Neural progenitor cell (in vitro differentiated cells): ENCODE data around the gene AVPR1B. TPM values are rescaled to one million over a fixed set of nuclear protein-coding genes. Genes with fewer than 3 reads are reported as not detected.

Source experiments
- DNase-seq: peaks from one replicate; pipeline ENCODE4 v3.0.0-alpha.2; 2016; ENCODE audit warnings: low spot score
- H2AFZ ChIP-seq: fragments of 200-600 bp; sonication (generic); replicated peaks from 2 replicates; pipeline ENCODE4 v1.6.1; 2016; ENCODE audit warnings: antibody characterized with exemption
- H3F3A ChIP-seq: fragments of 200-600 bp; sonication (generic); 2 replicates; pipeline ENCODE4 v1.6.1; 2016; ENCODE audit warnings: antibody characterized with exemption, low read depth
- H3K27ac ChIP-seq: fragments of 200-600 bp; sonication (generic); 2 replicates; pipeline ENCODE4 v1.5.1; 2016; ENCODE audit warnings: mild to moderate bottlenecking
- H3K27me3 ChIP-seq: fragments of 200-600 bp; sonication (generic); 2 replicates; pipeline ENCODE4 v1.6.1; 2016; ENCODE audit warnings: mild to moderate bottlenecking, moderate library complexity
- H3K36me3 ChIP-seq: fragments of 200-600 bp; sonication (generic); 2 replicates; pipeline ENCODE4 v1.5.1; 2016
- H3K4me1 ChIP-seq: fragments of 200-600 bp; sonication (generic); 2 replicates; pipeline ENCODE4 v1.6.1; 2016; ENCODE audit warnings: mixed run types
- H3K4me2 ChIP-seq: fragments of 200-600 bp; sonication (generic); 2 replicates; pipeline ENCODE4 v1.6.1; 2016
- H3K4me3 ChIP-seq: fragments of 200-600 bp; sonication (generic); 2 replicates; pipeline ENCODE4 v1.5.1; 2016
- H3K79me2 ChIP-seq: fragments of 200-600 bp; sonication (generic); 2 replicates; pipeline ENCODE4 v1.6.1; 2016; ENCODE audit warnings: low read depth
- H3K9ac ChIP-seq: fragments of 200-600 bp; sonication (generic); 2 replicates; pipeline ENCODE4 v1.6.1; 2016
- H3K9me3 ChIP-seq: fragments of 200-600 bp; sonication (generic); 2 replicates; pipeline ENCODE4 v1.5.1; 2016; ENCODE audit warnings: low read depth
- H4K20me1 ChIP-seq: fragments of 200-600 bp; sonication (generic); 2 replicates; pipeline ENCODE4 v1.6.1; 2016; ENCODE audit warnings: low read depth
- H3K27ac Mint-ChIP-seq: 3 replicates; pipeline ENCODE4 v1.8.0; 2021; ENCODE audit warnings: mixed read lengths
- H3K27me3 Mint-ChIP-seq: 2 replicates; pipeline ENCODE4 v1.8.0; 2022; ENCODE audit warnings: low read depth, mild to moderate bottlenecking, inconsistent platforms, moderate library complexity, mixed read lengths; ENCODE audit not compliant: insufficient read depth
- H3K36me3 Mint-ChIP-seq: 3 replicates; pipeline ENCODE4 v1.8.0; 2021; ENCODE audit warnings: mixed read lengths
- H3K4me1 Mint-ChIP-seq: 3 replicates; pipeline ENCODE4 v1.8.0; 2021; ENCODE audit warnings: mixed read lengths
- H3K4me3 Mint-ChIP-seq: 3 replicates; pipeline ENCODE4 v1.8.0; 2021; ENCODE audit warnings: mild to moderate bottlenecking, moderate library complexity, mixed read lengths
- H3K9me3 Mint-ChIP-seq: 3 replicates; pipeline ENCODE4 v1.8.0; 2020; ENCODE audit warnings: mixed read lengths
- CTCF ChIP-seq: fragments of 200-600 bp; sonication (generic); IDR thresholded peaks from 2 replicates; pipeline ENCODE4 v1.5.1; 2017; ENCODE audit warnings: antibody characterized with exemption, mild to moderate bottlenecking
- EZH2 ChIP-seq: fragments of 200-600 bp; sonication (generic); IDR thresholded peaks from 2 replicates; pipeline ENCODE4 v1.6.1; 2017; ENCODE audit warnings: antibody characterized with exemption, mild to moderate bottlenecking, moderate library complexity
- EZH2phosphoT487 ChIP-seq: fragments of 200-600 bp; sonication (generic); IDR thresholded peaks from 2 replicates; pipeline ENCODE4 v1.6.1; 2017; ENCODE audit warnings: antibody characterized with exemption
- total RNA-seq: library from RNA; depleted of rRNA; stranded (reverse); fragments of >200 nt; gene quantifications from 2 replicates; pipeline ENCODE4 v1.2.3, GENCODE V29; 2015; ENCODE audit warnings: low replicate concordance

The AVPR1B gene
- total RNA-seq, 1 donor from 2014 or later, result not detected

DNA sequence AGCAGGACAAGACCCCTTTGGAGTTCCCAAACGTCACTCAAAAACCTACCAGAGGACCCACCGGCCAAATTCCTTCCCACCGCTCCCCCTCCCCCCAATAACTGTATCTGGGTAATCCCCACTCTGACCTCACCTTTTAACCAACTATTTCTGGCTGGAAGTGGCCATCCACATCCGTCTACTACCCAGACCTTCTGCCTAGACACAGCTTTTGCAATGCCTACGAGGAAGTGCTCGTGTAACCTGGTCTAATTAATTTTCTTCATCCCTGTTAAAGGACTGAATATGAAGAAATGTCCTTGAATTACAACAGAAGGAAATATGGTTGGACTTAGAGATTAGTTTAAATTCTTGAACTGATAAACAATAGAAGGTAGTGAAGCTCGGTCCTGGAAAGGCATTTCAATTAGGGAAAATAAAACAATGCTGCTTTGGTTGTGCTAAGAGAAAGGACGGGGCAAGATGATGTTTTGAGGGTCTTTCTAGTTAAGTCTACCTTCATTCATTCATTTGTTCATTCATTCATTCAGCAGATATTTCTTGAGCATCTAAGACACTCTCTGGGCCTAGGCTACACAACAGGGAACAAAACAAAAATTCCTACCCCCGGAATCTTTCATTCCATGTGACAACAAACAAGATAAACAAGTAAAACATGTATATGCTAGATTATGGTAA, 18.8 kb downstream of the AVPR1B start:
- no peaks in the 10 kb centered on the region for H3F3A ChIP-seq
- no peaks in the 10 kb centered on the region for H3K4me1 Mint-ChIP-seq
- no peaks in the 10 kb centered on the region for H3K9me3 ChIP-seq
- no peaks in the 10 kb centered on the region for H3K36me3 Mint-ChIP-seq
- TF ChIP-seq EZH2phosphoT487, result no peak
- no peak for TF ChIP-seq EZH2
- TF ChIP-seq CTCF, result no peak
- peaks cover 3% of the 10 kb centered on the region for H3K27me3 Mint-ChIP-seq
- DNase-seq, result no peak
- no peaks in the 10 kb centered on the region for H4K20me1 ChIP-seq
- H3K9ac ChIP-seq, result no peak overlapping the region
- H3K79me2 ChIP-seq, result no peaks in the 10 kb centered on the region
- no peak overlapping the region for H3K4me2 ChIP-seq
- H3K4me3 Mint-ChIP-seq, result no peak overlapping the region
- no peak overlapping the region for H3K4me3 ChIP-seq
- no peaks in the 10 kb centered on the region for H3K4me1 ChIP-seq
- H3K27ac Mint-ChIP-seq, result no peak overlapping the region
- H3K27me3 ChIP-seq, result no peaks in the 10 kb centered on the region
- H3K27ac ChIP-seq, result no peak overlapping the region
- H3K9me3 Mint-ChIP-seq, result no peaks in the 10 kb centered on the region
- no peak overlapping the region for H2AFZ ChIP-seq
- H3K36me3 ChIP-seq, result no peaks in the 10 kb centered on the region

GRCh38 chr1:206097381-206097780, 19.8 kb downstream of the AVPR1B start:
- H3F3A ChIP-seq, result no peaks in the 10 kb centered on the region
- no peak overlapping the region for H3K4me2 ChIP-seq

GRCh38 chr1:206094024-206094423, 23.2 kb downstream of the AVPR1B start:
- TF ChIP-seq CTCF, result no peak
- H3K4me1 Mint-ChIP-seq, result no peaks in the 10 kb centered on the region
- Histone ChIP-seq H3K4me3 (no peak overlapping the region), H3K4me2 (no peak overlapping the region), H2AFZ (no peak overlapping the region), H4K20me1 (no peaks in the 10 kb centered on the region), H3K4me1 (no peaks in the 10 kb centered on the region), H3K36me3 (no peaks in the 10 kb centered on the region), H3K27me3 (no peaks in the 10 kb centered on the region), H3K27ac (no peak overlapping the region), H3K9me3 (no peaks in the 10 kb centered on the region), H3K9ac (no peak overlapping the region), H3K79me2 (no peaks in the 10 kb centered on the region), H3F3A (no peaks in the 10 kb centered on the region)
- H3K9me3 Mint-ChIP-seq, result no peaks in the 10 kb centered on the region
- H3K27me3 Mint-ChIP-seq, result peaks cover 3% of the 10 kb centered on the region
- H3K27ac Mint-ChIP-seq, result no peak overlapping the region
- H3K36me3 Mint-ChIP-seq, result no peaks in the 10 kb centered on the region
- no peak for DNase-seq
- no peak overlapping the region for H3K4me3 Mint-ChIP-seq

More at GRCh38 chr1:206097381-206097780, 19.8 kb downstream of the AVPR1B start:
- Mint-ChIP-seq H3K27ac (no peak overlapping the region), H3K27me3 (peaks cover 3% of the 10 kb centered on the region), H3K4me1 (no peaks in the 10 kb centered on the region), H3K36me3 (no peaks in the 10 kb centered on the region), H3K9me3 (no peaks in the 10 kb centered on the region), H3K4me3 (no peak overlapping the region)
- no peak for TF ChIP-seq EZH2
- no peak for TF ChIP-seq EZH2phosphoT487
- no peak for TF ChIP-seq CTCF
- Histone ChIP-seq H2AFZ (no peak overlapping the region), H4K20me1 (no peaks in the 10 kb centered on the region), H3K9me3 (no peaks in the 10 kb centered on the region), H3K79me2 (no peaks in the 10 kb centered on the region), H3K9ac (no peak overlapping the region), H3K36me3 (no peaks in the 10 kb centered on the region), H3K4me1 (no peaks in the 10 kb centered on the region), H3K27me3 (no peaks in the 10 kb centered on the region), H3K4me3 (no peak overlapping the region), H3K27ac (no peak overlapping the region)
- no peak for DNase-seq
